Ascending aorta (tissue), 2 donors: ENCODE measurements around the gene TRERF1. TPM values are rescaled to one million over a fixed set of nuclear protein-coding genes. Genes with fewer than 3 reads are reported as not detected.

Experiments
- DNase-seq, 2 donors: peaks; one replicate each; pipeline ENCODE4 v3.0.0-alpha.2; 2019; ENCODE audit warnings: low spot score in 2 of 2
- H3K27ac ChIP-seq, 2 donors: fragments of 200-600 bp; sonication (generic); one replicate each; pipeline ENCODE4 v1.5.1; 2016 to 2017; ENCODE audit warnings: mild to moderate bottlenecking in 1 of 2
- H3K27me3 ChIP-seq: fragments of 200-600 bp; sonication (generic); one replicate; pipeline ENCODE4 v1.5.1; 2017
- H3K36me3 ChIP-seq, 2 donors: fragments of 200-600 bp; sonication (generic); one replicate each; pipeline ENCODE4 v1.5.1; 2016
- H3K4me1 ChIP-seq, 2 donors: fragments of 200-600 bp; sonication (generic); one replicate each; pipeline ENCODE4 v1.5.1; 2016 to 2017; ENCODE audit warnings: mild to moderate bottlenecking in 1 of 2
- H3K4me3 ChIP-seq, 2 donors: fragments of 200-600 bp; sonication (generic); one replicate each; pipeline ENCODE4 v1.5.1; 2016 to 2017; ENCODE audit warnings: mild to moderate bottlenecking in 1 of 2
- H3K9me3 ChIP-seq, 2 donors: fragments of 200-600 bp; sonication (generic); one replicate each; pipeline ENCODE4 v1.5.1; 2016
- intact Hi-C: fragments of 100-400 bp; cut with DNase I; formaldehyde crosslinking; loops from one replicate; pipeline ENCODE4 v1.15.1; 2023
- total RNA-seq: library from RNA; depleted of rRNA; stranded (reverse); fragments of >200 nt; gene quantifications from one replicate; pipeline ENCODE4 v1.1.0, GENCODE V29; 2016
- TF ChIP-seq, protein P1 (sequence below), 3 experiments: fragments of 200-600 bp in 2 of 3; fragments of 450-650 bp in 1 of 3; sonication (generic) in 2 of 3; IDR thresholded peaks; one replicate each; pipeline ENCODE4 v1.5.1; 2016 to 2019; ENCODE audit warnings: antibody characterized with exemption in 3 of 3, mild to moderate bottlenecking in 1 of 3, moderate library complexity in 1 of 3

Gene TRERF1, protein sequence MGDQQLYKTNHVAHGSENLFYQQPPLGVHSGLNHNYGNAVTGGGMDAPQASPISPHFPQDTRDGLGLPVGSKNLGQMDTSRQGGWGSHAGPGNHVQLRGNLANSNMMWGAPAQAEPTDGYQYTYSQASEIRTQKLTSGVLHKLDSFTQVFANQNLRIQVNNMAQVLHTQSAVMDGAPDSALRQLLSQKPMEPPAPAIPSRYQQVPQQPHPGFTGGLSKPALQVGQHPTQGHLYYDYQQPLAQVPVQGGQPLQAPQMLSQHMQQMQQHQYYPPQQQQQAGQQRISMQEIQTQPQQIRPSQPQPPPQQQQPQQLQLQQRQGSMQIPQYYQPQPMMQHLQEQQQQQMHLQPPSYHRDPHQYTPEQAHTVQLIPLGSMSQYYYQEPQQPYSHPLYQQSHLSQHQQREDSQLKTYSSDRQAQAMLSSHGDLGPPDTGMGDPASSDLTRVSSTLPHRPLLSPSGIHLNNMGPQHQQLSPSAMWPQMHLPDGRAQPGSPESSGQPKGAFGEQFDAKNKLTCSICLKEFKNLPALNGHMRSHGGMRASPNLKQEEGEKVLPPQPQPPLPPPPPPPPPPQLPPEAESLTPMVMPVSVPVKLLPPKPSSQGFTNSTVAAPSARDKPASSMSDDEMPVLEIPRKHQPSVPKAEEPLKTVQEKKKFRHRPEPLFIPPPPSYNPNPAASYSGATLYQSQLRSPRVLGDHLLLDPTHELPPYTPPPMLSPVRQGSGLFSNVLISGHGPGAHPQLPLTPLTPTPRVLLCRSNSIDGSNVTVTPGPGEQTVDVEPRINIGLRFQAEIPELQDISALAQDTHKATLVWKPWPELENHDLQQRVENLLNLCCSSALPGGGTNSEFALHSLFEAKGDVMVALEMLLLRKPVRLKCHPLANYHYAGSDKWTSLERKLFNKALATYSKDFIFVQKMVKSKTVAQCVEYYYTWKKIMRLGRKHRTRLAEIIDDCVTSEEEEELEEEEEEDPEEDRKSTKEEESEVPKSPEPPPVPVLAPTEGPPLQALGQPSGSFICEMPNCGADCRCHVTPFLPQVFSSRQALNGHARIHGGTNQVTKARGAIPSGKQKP (N-terminal part only)
- total RNA-seq, result 34.1 TPM

- peaks cover 0 to 3% of the 10 kb centered on the region in 2 donors for H3K4me1 ChIP-seq
- intact Hi-C loops, result loop anchor here (5.0 kb wide), 2 partner anchors 96 to 721 kb away; partner anchors contain the start of gene SRF
- no peaks in the 10 kb centered on the region for H3K27me3 ChIP-seq
These were observed at the start of gene TRERF1 for GRCh38 chr6:42451333-42452170. Gene TRERF1, minus strand, starts transcription at chr6:42451926. Its CDS starts 182,336 bp downstream, at chr6:42269590.

GRCh38 chr6:42498473-42499128, 46.9 kb upstream of the TRERF1 start:
- Histone ChIP-seq H3K9me3 (peaks cover 0 to 7% of the 10 kb centered on the region in 2 donors), H3K4me3 (no peak overlapping the region), H3K27ac (no peak overlapping the region), H3K27me3 (no peaks in the 10 kb centered on the region), H3K4me1 (no peaks in the 10 kb centered on the region), H3K36me3 (no peaks in the 10 kb centered on the region)
- TF ChIP-seq, protein P1, sequence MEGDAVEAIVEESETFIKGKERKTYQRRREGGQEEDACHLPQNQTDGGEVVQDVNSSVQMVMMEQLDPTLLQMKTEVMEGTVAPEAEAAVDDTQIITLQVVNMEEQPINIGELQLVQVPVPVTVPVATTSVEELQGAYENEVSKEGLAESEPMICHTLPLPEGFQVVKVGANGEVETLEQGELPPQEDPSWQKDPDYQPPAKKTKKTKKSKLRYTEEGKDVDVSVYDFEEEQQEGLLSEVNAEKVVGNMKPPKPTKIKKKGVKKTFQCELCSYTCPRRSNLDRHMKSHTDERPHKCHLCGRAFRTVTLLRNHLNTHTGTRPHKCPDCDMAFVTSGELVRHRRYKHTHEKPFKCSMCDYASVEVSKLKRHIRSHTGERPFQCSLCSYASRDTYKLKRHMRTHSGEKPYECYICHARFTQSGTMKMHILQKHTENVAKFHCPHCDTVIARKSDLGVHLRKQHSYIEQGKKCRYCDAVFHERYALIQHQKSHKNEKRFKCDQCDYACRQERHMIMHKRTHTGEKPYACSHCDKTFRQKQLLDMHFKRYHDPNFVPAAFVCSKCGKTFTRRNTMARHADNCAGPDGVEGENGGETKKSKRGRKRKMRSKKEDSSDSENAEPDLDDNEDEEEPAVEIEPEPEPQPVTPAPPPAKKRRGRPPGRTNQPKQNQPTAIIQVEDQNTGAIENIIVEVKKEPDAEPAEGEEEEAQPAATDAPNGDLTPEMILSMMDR (IDR thresholded peaks at IDR 0.05), result no peak
- no peak for DNase-seq
- intact Hi-C loops, result no loop called here

More at GRCh38 chr6:42451333-42452170, at the start of gene TRERF1:
- Histone ChIP-seq H3K36me3 (no peaks in the 10 kb centered on the region), H3K27ac (peak within 1 kb of the TSS; percentile 82 to 84), H3K9me3 (no peaks in the 10 kb centered on the region), H3K4me3 (peak within 1 kb of the TSS; percentile 89 to 98)
- TF ChIP-seq, protein P1 (IDR thresholded peaks at IDR 0.05), result no peak
- DNase-seq, result peak in 1 of 2 donors; percentile 71

GRCh38 chr6:42493914-42494539, 42.3 kb upstream of the TRERF1 start:
- TF ChIP-seq, protein P1 (IDR thresholded peaks at IDR 0.05), result no peak
- intact Hi-C loops, result no loop called here
- no peaks in the 10 kb centered on the region for H3K36me3 ChIP-seq
- H3K9me3 ChIP-seq, result peaks cover 0 to 7% of the 10 kb centered on the region in 2 donors
- H3K27me3 ChIP-seq, result no peaks in the 10 kb centered on the region
- H3K27ac ChIP-seq, result no peak overlapping the region
- H3K4me1 ChIP-seq, result no peaks in the 10 kb centered on the region
- no peak for DNase-seq
- no peak overlapping the region for H3K4me3 ChIP-seq

DNA sequence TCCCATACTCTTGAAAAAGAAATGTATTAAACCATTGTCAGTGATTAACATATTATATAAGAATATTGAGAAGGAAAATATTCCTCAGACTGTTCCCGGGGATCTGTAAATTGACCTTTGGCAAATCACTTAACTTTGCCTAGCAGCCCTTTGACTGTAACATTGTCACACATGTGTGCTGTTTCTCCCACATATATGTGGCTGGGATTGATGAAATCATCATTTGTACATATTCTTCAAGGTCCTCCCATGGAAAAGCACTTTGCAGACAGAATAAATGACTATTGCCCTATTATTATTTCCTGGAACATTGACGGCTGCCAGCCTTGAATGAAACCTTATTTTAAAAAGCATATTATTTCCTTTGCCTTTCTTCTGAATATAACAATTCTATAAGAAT, 36.4 kb upstream of the TRERF1 start:
- Histone ChIP-seq H3K9me3 (no peaks in the 10 kb centered on the region), H3K27ac (no peak overlapping the region), H3K27me3 (no peaks in the 10 kb centered on the region), H3K4me3 (no peak overlapping the region), H3K4me1 (no peaks in the 10 kb centered on the region), H3K36me3 (no peaks in the 10 kb centered on the region)
- DNase-seq, result no peak
- intact Hi-C loops, result no loop called here
- TF ChIP-seq, protein P1 (IDR thresholded peaks at IDR 0.05), result no peak
